CD14-positive monocyte (primary cell): ENCODE measurements around the gene MAN1C1. TPM values are rescaled to one million over a fixed set of nuclear protein-coding genes. Genes with fewer than 3 reads are reported as not detected.
"Not testable (repeated sequence)": the region's sequence is repeated elsewhere in the genome, so short reads cannot be mapped to it uniquely, and the experiment has no call there.

ENCODE experiments used
- DNase-seq, 3 donors: peaks; one replicate each; pipeline ENCODE4 v3.0.0-alpha.2; 2011 to 2022
- H2AFZ ChIP-seq: 2 replicates; pipeline ENCODE4 v1.6.0; 2012; ENCODE audit warnings: mild to moderate bottlenecking, low read depth, low read length, inconsistent platforms; ENCODE audit not compliant: insufficient read depth, poor library complexity, severe bottlenecking
- H3K27ac ChIP-seq, 2 donors: 1 replicate in 1 of 2; 2 replicates in 1 of 2; pipeline ENCODE4 v1.5.1; 2012 to 2013; ENCODE audit warnings: low read length in 2 of 2, control low read depth in 1 of 2, inconsistent platforms in 1 of 2, low read depth in 1 of 2, mild to moderate bottlenecking in 1 of 2
- H3K27me3 ChIP-seq, 2 donors: one replicate each; pipeline versions ENCODE4 v1.6.0 to v1.6.1; 2011 to 2013; ENCODE audit warnings: low read length in 2 of 2; ENCODE audit not compliant: control insufficient read depth in 2 of 2, insufficient read depth in 2 of 2
- H3K36me3 ChIP-seq, 2 donors: replicated peaks in 1 of 2; 1 replicate in 1 of 2; 2 replicates in 1 of 2; pipeline versions ENCODE4 v1.5.1 to v1.6.1; 2012 to 2013; ENCODE audit warnings: low read length in 2 of 2, control low read depth in 1 of 2, inconsistent platforms in 1 of 2, mild to moderate bottlenecking in 1 of 2; ENCODE audit not compliant: insufficient read depth in 2 of 2, control insufficient read depth in 1 of 2
- H3K4me1 ChIP-seq, 2 donors: 1 replicate in 1 of 2; 2 replicates in 1 of 2; pipeline versions ENCODE4 v1.5.1 to v1.6.1; 2012 to 2013; ENCODE audit warnings: low read length in 2 of 2, control low read depth in 1 of 2, inconsistent platforms in 1 of 2, mild to moderate bottlenecking in 1 of 2, moderate library complexity in 1 of 2; ENCODE audit not compliant: insufficient read depth in 2 of 2, control insufficient read depth in 1 of 2
- H3K4me2 ChIP-seq: replicated peaks from 2 replicates; pipeline ENCODE3; 2012; ENCODE audit warnings: low read length, moderate library complexity, mild to moderate bottlenecking; ENCODE audit not compliant: poor library complexity, severe bottlenecking; ENCODE audit errors: extremely low read depth
- H3K4me3 ChIP-seq, 3 experiments: fragments of 200-600 bp in 1 of 3; sonication (generic) in 1 of 3; replicated peaks in 1 of 3; 1 replicate in 2 of 3; 2 replicates in 1 of 3; pipeline ENCODE4 v1.5.1; 2011 to 2013; ENCODE audit warnings: low read length in 3 of 3, mild to moderate bottlenecking in 3 of 3, control low read depth in 2 of 3, low read depth in 2 of 3, inconsistent platforms in 1 of 3, moderate library complexity in 1 of 3
- H3K79me2 ChIP-seq: 2 replicates; pipeline ENCODE4 v1.6.0; 2012; ENCODE audit warnings: mild to moderate bottlenecking, control low read depth, inconsistent platforms, low read length, moderate library complexity; ENCODE audit not compliant: insufficient read depth
- H3K9ac ChIP-seq: 2 replicates; pipeline ENCODE4 v1.6.0; 2017; ENCODE audit warnings: low read length, mild to moderate bottlenecking; ENCODE audit not compliant: insufficient read depth, poor library complexity, severe bottlenecking
- H3K9me3 ChIP-seq, 2 donors: replicated peaks in 1 of 2; 1 replicate in 1 of 2; 2 replicates in 1 of 2; pipeline versions ENCODE4 v1.5.1 to v1.6.1; 2012 to 2013; ENCODE audit warnings: low read length in 2 of 2, control low read depth in 1 of 2; ENCODE audit not compliant: control insufficient read depth in 1 of 2, insufficient read depth in 1 of 2
- H4K20me1 ChIP-seq: 2 replicates; pipeline ENCODE4 v1.6.0; 2012; ENCODE audit warnings: mild to moderate bottlenecking, low read length, control low read depth, moderate library complexity; ENCODE audit not compliant: insufficient read depth
- H3K27ac Mint-ChIP-seq, 7 donors: one replicate each; pipeline ENCODE4 v1.8.0; 2020; ENCODE audit warnings: mild to moderate bottlenecking in 7 of 7, mixed read lengths in 7 of 7, moderate library complexity in 6 of 7, inconsistent platforms in 2 of 7
- H3K27me3 Mint-ChIP-seq, 3 donors: one replicate each; pipeline ENCODE4 v1.8.0; 2021 to 2022; ENCODE audit warnings: low read depth in 3 of 3, mild to moderate bottlenecking in 3 of 3, mixed read lengths in 3 of 3, moderate library complexity in 3 of 3, inconsistent platforms in 1 of 3
- H3K36me3 Mint-ChIP-seq, 2 donors: one replicate each; pipeline ENCODE4 v1.8.0; 2020; ENCODE audit warnings: mixed read lengths in 2 of 2, inconsistent platforms in 1 of 2, mild to moderate bottlenecking in 1 of 2
- H3K4me1 Mint-ChIP-seq: one replicate; pipeline ENCODE4 v1.8.0; 2020; ENCODE audit warnings: mild to moderate bottlenecking, mixed read lengths
- H3K4me3 Mint-ChIP-seq, 2 donors: one replicate each; pipeline ENCODE4 v1.8.0; 2020; ENCODE audit warnings: mild to moderate bottlenecking in 2 of 2, mixed read lengths in 2 of 2, moderate library complexity in 1 of 2
- H3K9me3 Mint-ChIP-seq, 7 donors: one replicate each; pipeline ENCODE4 v1.8.0; 2020 to 2022; ENCODE audit warnings: mixed read lengths in 7 of 7, mild to moderate bottlenecking in 6 of 7, moderate library complexity in 6 of 7, inconsistent platforms in 2 of 7
- WGBS: methylation state at CpG from one replicate; pipeline ENCODE4 v1.1.5; 2013; ENCODE audit warnings: missing lambda C conversion rate; ENCODE audit not compliant: insufficient coverage; 5-methylcytosine and 5-hydroxymethylcytosine counted together
- intact Hi-C, 2 donors: fragments of 100-400 bp; cut with micrococcal nuclease; formaldehyde crosslinking; loops; one replicate each; pipeline versions ENCODE4 v1.15.0 to v1.15.1; 2023
- polyA plus RNA-seq, 3 donors: library from polyadenylated mRNA; depleted of rRNA in 1 of 3; unstranded in 2 of 3; stranded (reverse) in 1 of 3; fragments of 300-500 nt in 2 of 3; fragments of >200 nt in 1 of 3; fragmentation: Illumina TruSeq in 2 of 3; gene quantifications; 1 replicate in 2 of 3; 2 replicates in 1 of 3; pipeline ENCODE4 v1.2.3, GENCODE V29; 2012 to 2021
- TF ChIP-seq, protein P1 (sequence below): fragments of 200-600 bp; IDR thresholded peaks from one replicate; pipeline ENCODE4 v1.8.0; 2022; ENCODE audit warnings: antibody characterized with exemption, mild to moderate bottlenecking

Gene MAN1C1
- polyA plus RNA-seq, 3 donors: 1.2 to 7.2 (median 1.7) TPM

GRCh38 chr1:25634896-25635295, 18.3 kb downstream of the MAN1C1 start:
- H3K27ac Mint-ChIP-seq: no peak overlapping the region
- Histone ChIP-seq H3K36me3 (no peaks in the 10 kb centered on the region), H3K79me2 (peaks cover 8% of the 10 kb centered on the region), H3K4me2 (no peak overlapping the region), H3K9ac (no peak overlapping the region), H3K9me3 (peaks cover 11 to 20% of the 10 kb centered on the region in 2 donors), H3K4me1 (peaks cover 5 to 9% of the 10 kb centered on the region in 2 donors), H2AFZ (no peak overlapping the region), H3K4me3 (no peak overlapping the region), H3K27ac (no peak overlapping the region), H4K20me1 (peaks cover 14% of the 10 kb centered on the region), H3K27me3 (no peaks in the 10 kb centered on the region)
- peaks cover 18% of the 10 kb centered on the region for H3K4me1 Mint-ChIP-seq
- peaks cover 25 to 28% of the 10 kb centered on the region in 2 donors for H3K36me3 Mint-ChIP-seq
- TF ChIP-seq, protein P1, sequence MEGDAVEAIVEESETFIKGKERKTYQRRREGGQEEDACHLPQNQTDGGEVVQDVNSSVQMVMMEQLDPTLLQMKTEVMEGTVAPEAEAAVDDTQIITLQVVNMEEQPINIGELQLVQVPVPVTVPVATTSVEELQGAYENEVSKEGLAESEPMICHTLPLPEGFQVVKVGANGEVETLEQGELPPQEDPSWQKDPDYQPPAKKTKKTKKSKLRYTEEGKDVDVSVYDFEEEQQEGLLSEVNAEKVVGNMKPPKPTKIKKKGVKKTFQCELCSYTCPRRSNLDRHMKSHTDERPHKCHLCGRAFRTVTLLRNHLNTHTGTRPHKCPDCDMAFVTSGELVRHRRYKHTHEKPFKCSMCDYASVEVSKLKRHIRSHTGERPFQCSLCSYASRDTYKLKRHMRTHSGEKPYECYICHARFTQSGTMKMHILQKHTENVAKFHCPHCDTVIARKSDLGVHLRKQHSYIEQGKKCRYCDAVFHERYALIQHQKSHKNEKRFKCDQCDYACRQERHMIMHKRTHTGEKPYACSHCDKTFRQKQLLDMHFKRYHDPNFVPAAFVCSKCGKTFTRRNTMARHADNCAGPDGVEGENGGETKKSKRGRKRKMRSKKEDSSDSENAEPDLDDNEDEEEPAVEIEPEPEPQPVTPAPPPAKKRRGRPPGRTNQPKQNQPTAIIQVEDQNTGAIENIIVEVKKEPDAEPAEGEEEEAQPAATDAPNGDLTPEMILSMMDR: no peak
- no peak for DNase-seq
- H3K9me3 Mint-ChIP-seq: peaks cover 18 to 36% (median 24%) of the 10 kb centered on the region in 7 donors
- intact Hi-C loops: no loop called here
- H3K27me3 Mint-ChIP-seq: peaks cover 0 to 9% (median 2%) of the 10 kb centered on the region in 3 donors
- WGBS: 100% methylated on average over 1 of the region's 2 CpGs
- H3K4me3 Mint-ChIP-seq: no peak overlapping the region

DNA sequence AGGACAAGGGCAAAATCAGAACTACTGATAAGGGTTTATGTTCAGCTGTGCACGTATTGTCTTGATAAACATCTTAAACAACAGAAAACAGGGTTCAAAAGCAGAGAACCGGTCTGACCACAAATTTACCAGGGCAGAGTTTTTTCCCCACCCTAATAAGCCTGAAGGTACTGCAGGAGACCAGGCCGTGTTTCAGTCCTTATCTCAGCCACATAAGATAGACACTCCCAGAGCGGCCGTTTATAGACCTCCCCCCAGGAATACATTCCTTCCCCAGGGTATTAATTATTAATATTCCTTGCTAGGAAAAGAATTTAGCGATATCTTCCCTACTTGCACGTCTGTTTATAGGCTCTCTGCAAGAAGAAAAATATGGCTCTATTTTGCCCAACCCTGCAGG, 19.6 kb downstream of the MAN1C1 start:
- H3K36me3 ChIP-seq, H3K27ac ChIP-seq, intact Hi-C loops, H3K4me3 Mint-ChIP-seq, H3K27me3 ChIP-seq, H3K79me2 ChIP-seq, H3K4me2 ChIP-seq, H3K4me3 ChIP-seq, DNase-seq, H3K9ac ChIP-seq, H2AFZ ChIP-seq, H3K4me1 ChIP-seq, H3K27ac Mint-ChIP-seq: not testable (repeated sequence)
- peaks cover 25 to 28% of the 10 kb centered on the region in 2 donors for H3K36me3 Mint-ChIP-seq
- H3K9me3 Mint-ChIP-seq: peaks cover 18 to 36% (median 24%) of the 10 kb centered on the region in 7 donors
- WGBS: 82% methylated on average over 3 of the region's 7 CpGs
- H3K4me1 Mint-ChIP-seq: peaks cover 18% of the 10 kb centered on the region
- peaks cover 2 to 12% (median 6%) of the 10 kb centered on the region in 3 donors for H3K27me3 Mint-ChIP-seq
- Histone ChIP-seq H4K20me1 (peaks cover 20% of the 10 kb centered on the region), H3K9me3 (peaks cover 11 to 20% of the 10 kb centered on the region in 2 donors)
